SKM-1 treated with dmso at 0.1 percent for 144 hours (cell line): ENCODE data around the gene CRTC1.

Experiments
- DNase-seq: peaks from one replicate; lab custom pipeline; 2025; ENCODE audit not compliant: unreplicated experiment; lab: John Stamatoyannopoulos, UW

CRTC1 gene

GRCh38 chr19:18683109-18683957, at the start of gene CRTC1:
TSS of gene CRTC1 (plus strand) at chr19:18683680. CDS start at chr19:18683703, 23 bp downstream.
- DNase-seq = peak; percentile 81

GRCh38 chr19:18634612-18635297, 48.7 kb upstream of the CRTC1 start:
- DNase-seq = no peak

- no peak for DNase-seq
Observed at GRCh38 chr19:18635831-18636182, 47.7 kb upstream of the CRTC1 start.

GRCh38 chr19:18636183-18636968, 47.1 kb upstream of the CRTC1 start:
- peak; percentile 89 for DNase-seq

- no peak for DNase-seq
Observed at GRCh38 chr19:18636969-18637629, 46.4 kb upstream of the CRTC1 start, which contains the start of gene KLHL26. TSS of gene KLHL26 (plus strand) at chr19:18637028. CDS start at chr19:18637055, 27 bp downstream.

- DNase-seq = no peak
Observed at GRCh38 chr19:18637673-18638630, 45.5 kb upstream of the CRTC1 start.

- no peak for DNase-seq
Observed at GRCh38 chr19:18639706-18640243, 43.7 kb upstream of the CRTC1 start.

GRCh38 chr19:18644196-18645034, 39.1 kb upstream of the CRTC1 start:
- DNase-seq = peak; percentile 70

GRCh38 chr19:18645035-18645511, 38.4 kb upstream of the CRTC1 start:
- DNase-seq = no peak

- DNase-seq = no peak
Observed at GRCh38 chr19:18646535-18647370, 36.7 kb upstream of the CRTC1 start.

GRCh38 chr19:18647371-18647767, 36.1 kb upstream of the CRTC1 start:
- DNase-seq = no peak

GRCh38 chr19:18647807-18648206, 35.7 kb upstream of the CRTC1 start:
- no peak for DNase-seq

- DNase-seq = no peak
Observed at GRCh38 chr19:18648973-18649315, 34.5 kb upstream of the CRTC1 start.

- no peak for DNase-seq
Observed at GRCh38 chr19:18649371-18650020, 34.0 kb upstream of the CRTC1 start.

- no peak for DNase-seq
Observed at GRCh38 chr19:18650021-18650390, 33.5 kb upstream of the CRTC1 start.

GRCh38 chr19:18650468-18651041, 32.9 kb upstream of the CRTC1 start:
- DNase-seq = no peak

GRCh38 chr19:18651300-18651699, 32.2 kb upstream of the CRTC1 start:
- DNase-seq = no peak
